ENCODE data around the gene GRB2.

DNA sequence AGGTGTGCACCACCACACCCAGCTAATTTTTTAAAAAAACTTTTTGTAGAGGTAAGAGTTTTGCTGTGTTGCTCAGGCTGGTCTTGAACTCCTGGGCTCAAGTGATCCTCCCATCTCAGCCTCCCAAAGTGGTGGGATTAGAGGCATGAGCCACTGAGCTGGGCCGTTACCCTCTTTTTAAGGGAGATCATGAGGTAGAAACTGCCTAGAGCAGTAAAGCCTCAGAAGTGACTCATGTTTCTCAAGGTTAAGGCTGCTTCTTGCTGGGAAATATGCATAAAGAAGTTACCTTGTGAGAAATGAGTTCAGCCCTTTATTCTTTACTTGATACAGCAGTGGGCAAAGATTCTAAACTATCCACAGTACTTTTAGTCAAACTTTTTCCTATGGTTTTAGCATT is 38.2 kb downstream of the GRB2 start:
- no peak for TF ChIP-seq RAD21 (IDR thresholded peaks at IDR 0.05; ENCODE audit: low read depth)
- no peak for TF ChIP-seq YY1 (IDR thresholded peaks at IDR 0.05; ENCODE audit: low read depth)
- TF ChIP-seq, protein P1, sequence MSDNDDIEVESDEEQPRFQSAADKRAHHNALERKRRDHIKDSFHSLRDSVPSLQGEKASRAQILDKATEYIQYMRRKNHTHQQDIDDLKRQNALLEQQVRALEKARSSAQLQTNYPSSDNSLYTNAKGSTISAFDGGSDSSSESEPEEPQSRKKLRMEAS (IDR thresholded peaks at IDR 0.05) = no peak
